Panc1 (cell line): ENCODE results near the gene KIF25. TPM values are rescaled to one million over a fixed set of nuclear protein-coding genes. Genes with fewer than 3 reads are reported as not detected.
A peak's percentile ranks its signal among the peaks of the same experiment; 100 is the strongest.

Experiments
- ATAC-seq: fragments of 200-7000 bp; cut with Tn5 transposase; 2 replicates; pipeline ENCODE4 v1.9.1; 2020; ENCODE audit warnings: mild to moderate bottlenecking, moderate library complexity
- BruUV-seq: library from RNA; stranded (reverse); fragments of 400-500 nt; replicated peaks from 2 replicates; lab custom pipeline; 2021; lab: Mats Ljungman, UMichigan
- CTCF ChIA-PET: fragments of 300-600 bp; sonication (Branson Sonifier 250); formaldehyde crosslinking; loops from one replicate; lab custom pipeline; 2022; ENCODE audit warnings: antibody characterized with exemption; lab: Charles Lee
- POLR2A ChIA-PET: fragments of 300-600 bp; sonication (Branson Sonifier 250); formaldehyde crosslinking; loops from one replicate; lab custom pipeline; 2022; ENCODE audit warnings: antibody characterized with exemption; lab: Charles Lee
- DNase-seq: peaks from one replicate; pipeline ENCODE4 v3.0.0-alpha.2; 2010; ENCODE audit warnings: low read depth, low spot score
- H3K27ac ChIP-seq: 2 replicates; pipeline ENCODE4 v1.5.1; 2011; ENCODE audit warnings: mild to moderate bottlenecking, low read length, inconsistent platforms
- H3K27me3 ChIP-seq: fragments of 200-500 bp; sonication (Bioruptor generic); 2 replicates; pipeline ENCODE4 v1.6.0; 2014; ENCODE audit warnings: low read length, inconsistent platforms; ENCODE audit not compliant: control insufficient read depth, insufficient read depth
- H3K36me3 ChIP-seq: fragments of 200-500 bp; sonication (Bioruptor generic); 2 replicates; pipeline ENCODE4 v1.5.1; 2014; ENCODE audit warnings: inconsistent platforms, mild to moderate bottlenecking, low read length, moderate library complexity; ENCODE audit not compliant: control insufficient read depth, insufficient read depth
- H3K4me1 ChIP-seq: 2 replicates; pipeline ENCODE4 v1.5.1; 2011; ENCODE audit warnings: inconsistent platforms, mild to moderate bottlenecking, low read length, moderate library complexity; ENCODE audit not compliant: control insufficient read depth, insufficient read depth
- H3K4me3 ChIP-seq, 2 experiments: 2 replicates each; pipeline ENCODE4 v1.5.1; 2011 to 2012; ENCODE audit warnings: low read depth in 2 of 2, low read length in 2 of 2, mild to moderate bottlenecking in 2 of 2, inconsistent platforms in 1 of 2, moderate library complexity in 1 of 2
- H3K9me3 ChIP-seq: fragments of 200-500 bp; sonication (Bioruptor generic); 2 replicates; pipeline ENCODE4 v1.5.1; 2014; ENCODE audit warnings: low read depth, mild to moderate bottlenecking, inconsistent platforms, low read length, moderate library complexity; ENCODE audit not compliant: control insufficient read depth, insufficient read depth
- POLR2AphosphoS5 ChIP-seq: IDR thresholded peaks from 2 replicates; pipeline ENCODE4 v1.6.1; 2012; ENCODE audit warnings: mild to moderate bottlenecking, low read depth, low read length, moderate library complexity
- SIN3A ChIP-seq: IDR thresholded peaks from 2 replicates; pipeline ENCODE4 v1.6.1; 2012; ENCODE audit warnings: low read depth, mild to moderate bottlenecking, low read length, moderate library complexity, borderline replicate concordance; ENCODE audit not compliant: insufficient read depth
- TCF7L2 ChIP-seq: IDR thresholded peaks from 2 replicates; pipeline ENCODE4 v1.6.1; 2011; ENCODE audit warnings: mild to moderate bottlenecking, low read depth, low read length, inconsistent platforms
- in situ Hi-C: cut with HindIII; loops from 2 replicates; pipeline ENCODE4 v1.10.0; 2016; ENCODE audit warnings: low sequenced_read_pairs, low pct_unique_long_range_greater_than_20kb
- intact Hi-C: fragments of 100-400 bp; cut with micrococcal nuclease; formaldehyde crosslinking; loops from one replicate; pipeline ENCODE4 v1.10.0; 2022; ENCODE audit not compliant: unreplicated experiment
- total RNA-seq: library from RNA; stranded (reverse); gene quantifications from one replicate; pipeline ENCODE4 v1.2.1, GENCODE V29; 2021; ENCODE audit not compliant: unreplicated experiment
- TF ChIP-seq, protein P1 (sequence below), 2 experiments: IDR thresholded peaks; 2 replicates each; pipeline ENCODE4 v1.6.1; 2011 to 2012; ENCODE audit warnings: low read depth in 2 of 2, control low read depth in 1 of 2, low read length in 1 of 2, mild to moderate bottlenecking in 1 of 2, moderate library complexity in 1 of 2; ENCODE audit not compliant: insufficient read depth in 1 of 2
- TF ChIP-seq, protein P2 (sequence below): fragments of 450-650 bp; IDR thresholded peaks from 2 replicates; pipeline ENCODE4 v1.5.1; 2017; ENCODE audit warnings: mild to moderate bottlenecking

KIF25 gene
- total RNA-seq, 1 experiment from 2014 or later: 0.44 TPM

DNA sequence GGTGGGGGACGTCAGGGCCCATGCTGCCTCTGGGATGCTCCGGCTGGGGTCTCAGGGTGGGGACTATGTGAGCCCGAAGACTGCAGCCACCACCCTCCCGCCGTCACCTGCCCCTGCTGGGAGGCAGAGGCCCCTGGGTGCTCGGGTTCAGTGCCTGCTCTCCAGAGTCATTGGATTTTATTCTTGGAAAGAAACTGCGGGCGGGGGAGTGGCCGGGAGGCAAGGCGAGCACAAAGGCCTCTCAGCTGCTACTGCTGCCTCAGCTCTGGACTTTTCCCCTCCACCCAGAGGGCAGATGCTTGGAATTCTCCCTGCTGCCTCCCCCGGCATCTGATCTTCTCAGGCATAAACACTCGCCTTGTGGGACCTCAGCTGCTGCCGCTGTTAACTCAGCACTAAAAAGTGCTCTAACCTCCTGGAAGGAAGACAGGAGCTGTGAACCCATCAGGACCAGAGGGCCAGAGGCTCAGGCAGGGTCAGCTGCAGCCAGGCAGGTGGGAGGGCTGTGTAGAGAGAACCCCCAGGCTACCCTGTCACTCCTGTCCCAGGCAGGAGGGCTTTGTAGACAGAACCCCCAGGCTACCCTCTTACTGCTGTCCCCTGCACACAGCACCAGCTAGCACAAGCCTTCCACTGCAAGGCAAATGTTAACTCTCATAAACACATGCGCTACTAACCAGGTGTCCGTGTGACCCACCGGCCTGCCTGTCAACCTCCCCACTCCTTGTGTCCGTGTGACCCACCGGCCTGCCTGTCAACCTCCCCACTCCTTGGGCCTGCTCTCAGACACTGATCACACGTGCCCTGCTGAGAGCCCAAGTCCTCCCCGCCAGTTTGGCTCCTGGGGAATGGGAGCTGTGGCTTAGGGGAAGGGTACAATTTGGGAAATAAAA, 90.9 kb downstream of the KIF25 start:
- ATAC-seq (peak; percentile 56), DNase-seq (no peak)
- H3K9me3 ChIP-seq: no peaks in the 10 kb centered on the region
- no peaks in the 10 kb centered on the region for H3K36me3 ChIP-seq
- in situ Hi-C loops (no loop called here), intact Hi-C loops (no loop called here)
- ChIA-PET CTCF (interaction anchor here (0.5 to 0.6 kb wide), 2 partner anchors 28 to 1693 kb away, joined by 3 to 5 read pairs; no protein-coding TSS in a partner anchor), POLR2A (no interaction called here)
- TF ChIP-seq SIN3A (no peak), TCF7L2 (0 out of 2 replicates have a peak, but pooled peaks have one; percentile 22)
- TF ChIP-seq, protein P1, sequence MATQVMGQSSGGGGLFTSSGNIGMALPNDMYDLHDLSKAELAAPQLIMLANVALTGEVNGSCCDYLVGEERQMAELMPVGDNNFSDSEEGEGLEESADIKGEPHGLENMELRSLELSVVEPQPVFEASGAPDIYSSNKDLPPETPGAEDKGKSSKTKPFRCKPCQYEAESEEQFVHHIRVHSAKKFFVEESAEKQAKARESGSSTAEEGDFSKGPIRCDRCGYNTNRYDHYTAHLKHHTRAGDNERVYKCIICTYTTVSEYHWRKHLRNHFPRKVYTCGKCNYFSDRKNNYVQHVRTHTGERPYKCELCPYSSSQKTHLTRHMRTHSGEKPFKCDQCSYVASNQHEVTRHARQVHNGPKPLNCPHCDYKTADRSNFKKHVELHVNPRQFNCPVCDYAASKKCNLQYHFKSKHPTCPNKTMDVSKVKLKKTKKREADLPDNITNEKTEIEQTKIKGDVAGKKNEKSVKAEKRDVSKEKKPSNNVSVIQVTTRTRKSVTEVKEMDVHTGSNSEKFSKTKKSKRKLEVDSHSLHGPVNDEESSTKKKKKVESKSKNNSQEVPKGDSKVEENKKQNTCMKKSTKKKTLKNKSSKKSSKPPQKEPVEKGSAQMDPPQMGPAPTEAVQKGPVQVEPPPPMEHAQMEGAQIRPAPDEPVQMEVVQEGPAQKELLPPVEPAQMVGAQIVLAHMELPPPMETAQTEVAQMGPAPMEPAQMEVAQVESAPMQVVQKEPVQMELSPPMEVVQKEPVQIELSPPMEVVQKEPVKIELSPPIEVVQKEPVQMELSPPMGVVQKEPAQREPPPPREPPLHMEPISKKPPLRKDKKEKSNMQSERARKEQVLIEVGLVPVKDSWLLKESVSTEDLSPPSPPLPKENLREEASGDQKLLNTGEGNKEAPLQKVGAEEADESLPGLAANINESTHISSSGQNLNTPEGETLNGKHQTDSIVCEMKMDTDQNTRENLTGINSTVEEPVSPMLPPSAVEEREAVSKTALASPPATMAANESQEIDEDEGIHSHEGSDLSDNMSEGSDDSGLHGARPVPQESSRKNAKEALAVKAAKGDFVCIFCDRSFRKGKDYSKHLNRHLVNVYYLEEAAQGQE (IDR thresholded peaks at IDR 0.05; ENCODE audit: insufficient read depth in 1 of 2, low read depth in 2 of 2, low read length in 1 of 2): no peak
- no peak overlapping the region for H3K4me3 ChIP-seq
- no peaks in the 10 kb centered on the region for H3K27me3 ChIP-seq
- no peak overlapping the region for H3K27ac ChIP-seq
- peaks cover 20% of the 10 kb centered on the region for H3K4me1 ChIP-seq
- BruUV-seq: no TSS peak

GRCh38 chr6:168089186-168090063, 92.0 kb downstream of the KIF25 start:
- ChIA-PET POLR2A (no interaction called here), CTCF (interaction anchor here (0.5 kb wide), 1 partner anchor 29 kb away, joined by 5 read pairs; no protein-coding TSS in a partner anchor)
- intact Hi-C loops (no loop called here), in situ Hi-C loops (no loop called here)
- Histone ChIP-seq H3K4me1 (peaks cover 18% of the 10 kb centered on the region), H3K9me3 (no peaks in the 10 kb centered on the region), H3K27ac (0 out of 2 replicates have a peak overlapping the region, but pooled peaks have one; percentile 21), H3K27me3 (no peaks in the 10 kb centered on the region), H3K4me3 (no peak overlapping the region), H3K36me3 (no peaks in the 10 kb centered on the region)
- 0 out of 2 replicates have a peak, but pooled peaks have one; percentile 2 for ATAC-seq
- TF ChIP-seq POLR2AphosphoS5 (no peak), TCF7L2 (no peak), SIN3A (no peak)
- TF ChIP-seq, protein P2, sequence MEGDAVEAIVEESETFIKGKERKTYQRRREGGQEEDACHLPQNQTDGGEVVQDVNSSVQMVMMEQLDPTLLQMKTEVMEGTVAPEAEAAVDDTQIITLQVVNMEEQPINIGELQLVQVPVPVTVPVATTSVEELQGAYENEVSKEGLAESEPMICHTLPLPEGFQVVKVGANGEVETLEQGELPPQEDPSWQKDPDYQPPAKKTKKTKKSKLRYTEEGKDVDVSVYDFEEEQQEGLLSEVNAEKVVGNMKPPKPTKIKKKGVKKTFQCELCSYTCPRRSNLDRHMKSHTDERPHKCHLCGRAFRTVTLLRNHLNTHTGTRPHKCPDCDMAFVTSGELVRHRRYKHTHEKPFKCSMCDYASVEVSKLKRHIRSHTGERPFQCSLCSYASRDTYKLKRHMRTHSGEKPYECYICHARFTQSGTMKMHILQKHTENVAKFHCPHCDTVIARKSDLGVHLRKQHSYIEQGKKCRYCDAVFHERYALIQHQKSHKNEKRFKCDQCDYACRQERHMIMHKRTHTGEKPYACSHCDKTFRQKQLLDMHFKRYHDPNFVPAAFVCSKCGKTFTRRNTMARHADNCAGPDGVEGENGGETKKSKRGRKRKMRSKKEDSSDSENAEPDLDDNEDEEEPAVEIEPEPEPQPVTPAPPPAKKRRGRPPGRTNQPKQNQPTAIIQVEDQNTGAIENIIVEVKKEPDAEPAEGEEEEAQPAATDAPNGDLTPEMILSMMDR: no peak
- TF ChIP-seq, protein P1 (IDR thresholded peaks at IDR 0.05; ENCODE audit: insufficient read depth in 1 of 2, low read depth in 2 of 2, low read length in 1 of 2): no peak
- no TSS peak for BruUV-seq
- no peak for DNase-seq
